ENCODE results near the gene ADAMTS4. TPM values are rescaled to one million over a fixed set of nuclear protein-coding genes. Genes with fewer than 3 reads are reported as not detected.
A peak's percentile ranks its signal among the peaks of the same experiment; 100 is the strongest.

ADAMTS4 gene
- total and polyA plus RNA-seq, 2 donors (not counting 1 experiment from before 2014, with no cell fraction given), result 0.10 TPM; not detected in 1

DNA sequence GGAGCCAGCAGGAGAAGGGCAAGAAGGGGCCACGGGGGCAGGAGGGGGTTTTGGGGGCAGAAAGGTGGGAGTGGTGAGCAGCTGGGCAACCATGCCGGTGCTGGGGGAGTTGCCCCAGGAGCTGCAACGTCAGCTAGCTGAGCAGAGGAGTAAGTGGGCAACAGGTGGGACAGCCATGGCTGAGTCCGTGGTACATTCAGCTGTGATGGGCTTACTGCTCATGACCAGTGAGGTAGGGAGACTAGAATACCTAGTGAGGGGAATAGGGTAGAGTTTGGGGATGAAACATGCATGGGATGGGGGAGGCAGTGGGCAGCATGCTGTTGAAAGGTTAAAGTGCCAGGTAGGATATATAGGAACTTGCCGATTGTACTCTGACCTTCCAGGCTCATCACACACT is 37.2 kb downstream of the ADAMTS4 start:
- H3K4me2 ChIP-seq (replicated peaks; ENCODE audit: low read depth, low read length, poor library complexity, severe bottlenecking), result no peak overlapping the region
- peaks cover 28% of the 10 kb centered on the region for H3K79me2 ChIP-seq (ENCODE audit: control insufficient read depth, insufficient read depth, low read length)
- peaks cover 0 to 3% (median 0%) of the 10 kb centered on the region in 3 donors for H3K9me3 ChIP-seq (ENCODE audit: control extremely low read depth in 1 of 3, control insufficient read depth in 2 of 3, insufficient read depth in 1 of 3, low read length in 2 of 3)
- H4K20me1 ChIP-seq (ENCODE audit: control insufficient read depth, insufficient read depth, low read length, poor library complexity, severe bottlenecking), result no peaks in the 10 kb centered on the region
- no peaks in the 10 kb centered on the region for H3K9me3 Mint-ChIP-seq (ENCODE audit: insufficient read depth)
- WGBS (ENCODE audit: insufficient coverage), result 98% methylated on average over 4 of the region's 5 CpGs
- peak overlapping the region; percentile 46 for H3K4me3 Mint-ChIP-seq
- peaks cover 58% of the 10 kb centered on the region for H3K4me1 Mint-ChIP-seq
- H3K27ac ChIP-seq (ENCODE audit: low read length in 2 of 2), result no peak overlapping the region
- TF ChIP-seq EZH2 (IDR thresholded peaks at IDR 0.05; ENCODE audit: borderline replicate concordance, insufficient read depth, low read depth, low read length, poor library complexity, severe bottlenecking), result no peak
- TF ChIP-seq CTCF (IDR thresholded peaks at IDR 0.05), result no peak
- CTCF ChIA-PET, result interaction anchor here (2.0 kb wide), 1 partner anchor 41 kb away, joined by 5 read pairs; the partner anchor contains the start of gene NDUFS2
- H3K9ac ChIP-seq (ENCODE audit: low read length), result no peak overlapping the region
- ATAC-seq (ENCODE audit: low read depth) (no peak), DNase-seq (no peak)
- H3K27ac Mint-ChIP-seq, result peak overlapping the region; percentile 48
- H3K27me3 Mint-ChIP-seq, result no peaks in the 10 kb centered on the region
- H3K4me3 ChIP-seq (ENCODE audit: control extremely low read depth in 1 of 5, extremely low read depth in 1 of 5, insufficient read depth in 1 of 5, low read depth in 2 of 5, low read length in 4 of 5), result no peak overlapping the region
- H2AFZ ChIP-seq (ENCODE audit: insufficient read depth, low read depth, low read length, poor library complexity, severe bottlenecking), result no peak overlapping the region
- H3K27me3 ChIP-seq (replicated peaks in 1 of 4; ENCODE audit: control extremely low read depth in 1 of 4, control insufficient read depth in 3 of 4, insufficient read depth in 4 of 4, low read length in 3 of 4), result no peaks in the 10 kb centered on the region
- H3K4me1 ChIP-seq (ENCODE audit: control insufficient read depth in 2 of 2, insufficient read depth in 2 of 2, low read length in 2 of 2), result peaks cover 27 to 39% of the 10 kb centered on the region in 2 donors
- intact Hi-C loops (cut with micrococcal nuclease), result no loop called here
- POLR2A ChIA-PET, result no interaction called here
- H3K36me3 ChIP-seq (replicated peaks in 1 of 2; ENCODE audit: control extremely low read depth in 1 of 2, control insufficient read depth in 1 of 2, extremely low read depth in 1 of 2, insufficient read depth in 2 of 2, low read length in 1 of 2), result peaks cover 0 to 42% of the 10 kb centered on the region in 2 experiments

GRCh38 chr1:161160671-161161145 is 38.1 kb downstream of the ADAMTS4 start:
- H3K9ac ChIP-seq (ENCODE audit: low read length), result no peak overlapping the region
- peaks cover 27 to 33% of the 10 kb centered on the region in 2 donors for H3K4me1 ChIP-seq (ENCODE audit: control insufficient read depth in 2 of 2, insufficient read depth in 2 of 2, low read length in 2 of 2)
- no peak overlapping the region for H2AFZ ChIP-seq (ENCODE audit: insufficient read depth, low read depth, low read length, poor library complexity, severe bottlenecking)
- H3K4me2 ChIP-seq (replicated peaks; ENCODE audit: low read depth, low read length, poor library complexity, severe bottlenecking), result peak overlapping the region; percentile 80
- ATAC-seq (ENCODE audit: low read depth) (no peak), DNase-seq (no peak)
- no peaks in the 10 kb centered on the region for H4K20me1 ChIP-seq (ENCODE audit: control insufficient read depth, insufficient read depth, low read length, poor library complexity, severe bottlenecking)
- peaks cover 0 to 3% (median 0%) of the 10 kb centered on the region in 3 donors for H3K9me3 ChIP-seq (ENCODE audit: control extremely low read depth in 1 of 3, control insufficient read depth in 2 of 3, insufficient read depth in 1 of 3, low read length in 2 of 3)
- peaks cover 0 to 42% of the 10 kb centered on the region in 2 experiments for H3K36me3 ChIP-seq (replicated peaks in 1 of 2; ENCODE audit: control extremely low read depth in 1 of 2, control insufficient read depth in 1 of 2, extremely low read depth in 1 of 2, insufficient read depth in 2 of 2, low read length in 1 of 2)
- peaks cover 54% of the 10 kb centered on the region for H3K4me1 Mint-ChIP-seq
- no peaks in the 10 kb centered on the region for H3K9me3 Mint-ChIP-seq (ENCODE audit: insufficient read depth)
- 97% methylated on average over 22 of the region's 22 CpGs for WGBS (ENCODE audit: insufficient coverage)
- peak overlapping the region; percentile 92 for H3K4me3 Mint-ChIP-seq
- H3K27me3 Mint-ChIP-seq, result no peaks in the 10 kb centered on the region
- H3K4me3 ChIP-seq (ENCODE audit: control extremely low read depth in 1 of 5, extremely low read depth in 1 of 5, insufficient read depth in 1 of 5, low read depth in 2 of 5, low read length in 4 of 5), result no peak overlapping the region
- ChIA-PET CTCF (interaction anchor here (2.0 kb wide), 1 partner anchor 42 kb away, joined by 5 read pairs; the partner anchor contains the start of gene NDUFS2), POLR2A (no interaction called here)
- intact Hi-C loops (cut with micrococcal nuclease), result no loop called here
- no peaks in the 10 kb centered on the region for H3K27me3 ChIP-seq (replicated peaks in 1 of 4; ENCODE audit: control extremely low read depth in 1 of 4, control insufficient read depth in 3 of 4, insufficient read depth in 4 of 4, low read length in 3 of 4)
- no peak overlapping the region for H3K27ac Mint-ChIP-seq
- no peak overlapping the region for H3K27ac ChIP-seq (ENCODE audit: low read length in 2 of 2)
- peaks cover 25% of the 10 kb centered on the region for H3K79me2 ChIP-seq (ENCODE audit: control insufficient read depth, insufficient read depth, low read length)
- no peak for TF ChIP-seq CTCF (IDR thresholded peaks at IDR 0.05)
- TF ChIP-seq EZH2 (IDR thresholded peaks at IDR 0.05; ENCODE audit: borderline replicate concordance, insufficient read depth, low read depth, low read length, poor library complexity, severe bottlenecking), result no peak

All from B cell (primary cell).